ENCODE data around the gene INO80C.
"Not testable (repeated sequence)": the region's sequence is repeated elsewhere in the genome, so short reads cannot be mapped to it uniquely, and the experiment has no call there.

INO80C gene

DNA sequence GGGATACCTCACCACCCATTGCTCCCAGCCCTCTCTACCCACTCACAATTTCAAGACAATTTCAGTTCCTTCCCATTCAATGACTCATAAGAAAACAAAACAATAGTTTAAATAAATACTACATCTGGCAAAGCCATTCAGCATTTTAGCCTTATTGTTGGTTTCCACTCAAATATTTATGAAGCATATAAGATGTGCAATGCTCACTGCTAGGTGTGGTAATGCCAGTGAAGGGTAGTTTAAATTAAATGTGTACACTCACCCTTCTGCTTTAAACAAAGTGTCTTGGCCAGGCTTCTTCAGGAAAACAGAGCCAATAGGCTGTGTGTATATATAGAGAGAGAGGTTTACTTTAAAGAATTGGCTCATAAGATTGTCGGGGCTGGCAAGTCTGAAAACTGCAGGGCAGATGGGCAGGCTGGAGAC is 37.0 kb downstream of the INO80C start:
- DNase-seq (ENCODE audit: low spot score) = no peak

DNA sequence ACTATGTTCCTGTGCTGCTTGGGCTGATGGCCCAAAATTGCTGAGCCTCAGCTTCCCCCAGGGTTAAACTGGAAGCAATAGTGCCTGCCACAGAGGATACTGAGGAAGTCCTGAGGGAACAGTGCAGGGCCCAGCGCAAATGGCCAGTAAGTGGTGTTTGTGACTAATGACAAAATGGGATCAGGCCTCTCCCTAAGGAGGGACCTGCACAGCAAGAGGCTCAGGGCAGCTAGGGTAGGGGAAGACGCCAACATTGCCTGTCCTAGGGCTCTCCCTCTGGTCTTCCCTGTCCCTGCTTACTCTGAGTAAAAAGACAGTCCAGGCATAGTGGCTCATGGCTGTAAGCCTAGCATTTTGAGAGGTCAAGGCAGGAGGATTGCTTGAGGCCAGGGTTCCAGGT is 37.8 kb downstream of the INO80C start:
- no peak for DNase-seq (ENCODE audit: low spot score)

DNA sequence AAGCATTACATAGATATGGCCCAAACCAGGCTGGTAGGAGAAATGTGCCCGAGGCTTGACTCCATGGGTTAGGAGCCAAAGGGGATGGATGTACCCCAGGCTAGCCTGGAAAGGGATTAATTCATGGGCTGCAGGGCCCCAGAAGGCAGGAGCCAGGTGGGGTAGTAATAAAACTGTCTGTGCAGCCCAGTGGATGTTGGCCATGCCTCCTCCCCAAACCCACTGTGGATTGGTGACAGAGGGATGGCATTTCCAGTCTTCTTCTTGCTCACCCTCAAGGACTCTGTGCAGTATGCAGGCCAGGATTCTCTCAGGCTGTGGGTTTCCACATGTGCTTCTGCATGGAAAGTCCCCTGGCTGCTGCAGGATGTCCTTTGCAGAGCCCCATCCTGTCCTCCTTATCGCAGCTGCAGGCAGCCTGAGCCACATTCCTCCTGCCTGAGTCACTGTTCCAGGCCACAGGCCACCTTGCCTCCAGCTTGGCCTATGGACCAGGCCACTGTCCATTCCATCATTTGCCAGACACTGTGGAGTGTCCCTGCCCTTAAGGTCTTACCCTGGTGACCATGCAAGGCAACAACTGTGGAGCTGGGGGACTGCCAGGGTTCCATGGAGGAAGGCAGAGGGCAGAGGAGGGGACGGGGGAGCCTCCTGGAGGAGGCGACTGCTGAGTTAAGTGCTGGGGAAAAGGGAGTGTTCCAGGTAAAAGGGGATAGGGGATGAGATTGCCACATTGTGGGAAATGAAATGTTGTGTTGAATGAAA is 38.9 kb downstream of the INO80C start:
- DNase-seq (ENCODE audit: low spot score) = no peak

DNA sequence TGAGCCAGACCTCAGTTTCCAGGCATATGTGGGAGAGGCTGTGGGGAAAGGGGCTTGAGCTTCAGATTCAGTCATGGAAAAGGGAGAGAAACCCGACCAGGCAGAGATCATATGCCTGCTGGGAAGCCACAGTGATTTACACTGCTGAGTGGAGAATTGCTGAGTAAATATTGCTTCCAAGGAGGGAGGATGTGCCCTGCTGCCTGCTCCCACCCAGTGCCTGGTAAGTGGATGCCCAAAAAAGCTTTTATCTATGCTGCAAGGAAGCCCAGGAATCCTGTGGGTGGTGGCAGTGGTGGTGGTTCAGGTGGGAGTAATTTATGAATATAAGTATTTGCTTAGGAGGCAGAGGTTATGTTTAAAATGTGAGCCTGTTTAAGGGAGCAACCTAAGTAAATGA is 39.5 kb downstream of the INO80C start:
- DNase-seq (ENCODE audit: low spot score) = no peak

DNA sequence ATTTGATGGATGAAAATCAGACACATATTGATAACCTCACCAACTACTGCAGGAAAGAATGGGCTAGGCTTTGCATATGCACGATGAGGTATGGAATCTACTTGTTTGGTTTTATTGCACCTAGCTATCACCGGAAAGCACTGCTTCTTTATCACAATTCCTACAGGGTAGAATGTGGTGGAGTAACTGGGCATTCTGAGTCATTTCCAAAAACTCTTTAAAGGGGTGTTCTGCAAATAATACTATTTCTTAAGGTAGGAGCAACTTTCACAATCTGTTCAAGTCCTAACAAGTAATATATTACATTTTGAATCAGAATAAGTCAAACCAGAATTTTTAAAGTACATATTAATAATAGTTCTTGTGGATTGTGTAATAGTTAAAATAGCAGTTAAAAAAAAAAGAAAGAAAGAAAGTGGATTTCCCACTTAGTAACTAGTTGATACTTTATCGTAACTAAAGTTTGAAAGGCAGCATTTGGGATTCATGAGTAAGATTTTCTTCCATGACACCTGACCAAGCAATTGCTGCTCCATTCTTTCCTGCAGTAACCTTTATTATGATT is 40.5 kb downstream of the INO80C start:
- no peak for DNase-seq (ENCODE audit: low spot score)

DNA sequence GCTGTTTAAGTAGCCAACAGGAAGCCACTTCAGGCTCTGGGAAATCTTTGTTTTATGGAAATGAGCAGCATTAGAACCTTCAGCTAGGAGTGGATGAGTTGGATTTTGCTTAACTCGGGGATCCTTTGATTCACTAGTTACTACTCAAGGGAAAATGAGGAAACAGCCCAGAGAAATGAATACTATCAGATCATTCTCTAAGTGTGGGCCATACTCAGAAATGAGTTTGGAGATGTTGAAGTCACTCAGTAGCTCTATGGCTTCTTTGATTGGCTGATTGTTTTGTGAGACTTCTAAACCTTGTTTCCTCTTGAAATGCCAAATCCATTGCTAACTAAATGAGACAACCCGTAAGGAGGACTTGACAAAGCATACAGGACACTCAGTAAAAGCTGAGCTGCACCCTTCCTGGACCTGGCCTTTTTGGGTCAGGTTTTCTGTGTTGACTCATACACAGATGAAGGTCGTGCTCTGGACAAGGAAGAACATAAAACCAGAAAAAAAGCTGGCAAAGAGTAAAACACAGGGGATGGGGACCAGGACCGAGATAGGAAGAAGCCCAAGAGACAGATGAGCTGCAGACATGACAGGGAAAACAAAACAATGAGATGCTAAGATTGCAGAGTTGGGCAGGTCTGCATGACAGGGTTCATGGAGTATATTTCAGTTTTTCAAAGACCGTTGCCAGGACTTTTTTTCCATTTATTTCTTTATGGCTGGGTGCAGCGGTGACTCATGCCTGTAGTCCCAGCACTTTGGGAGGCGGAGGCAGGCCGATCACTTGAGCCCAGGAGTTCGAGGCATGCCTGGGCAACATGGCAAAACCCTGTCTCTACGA is 41.6 kb downstream of the INO80C start:
- DNase-seq (ENCODE audit: low spot score) = no peak

DNA sequence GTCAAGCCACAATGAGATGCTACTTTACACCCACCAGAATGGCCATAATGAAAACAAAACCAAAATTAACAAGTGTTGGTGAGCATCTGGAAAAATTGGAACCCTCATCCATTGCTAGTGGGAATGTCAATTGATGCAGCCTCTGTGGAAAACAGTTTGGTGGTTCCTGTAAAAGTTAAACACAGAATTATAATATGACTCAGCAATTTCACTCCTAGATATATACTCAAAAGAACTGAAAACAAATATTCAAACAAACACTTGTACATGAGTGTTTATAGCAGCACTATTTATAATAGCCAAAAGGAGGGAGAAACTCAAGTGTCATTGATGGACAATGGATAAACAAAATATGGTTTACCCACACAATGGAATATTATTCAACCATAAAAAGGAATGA is 43.0 kb downstream of the INO80C start:
- no peak for DNase-seq (ENCODE audit: low spot score)

DNA sequence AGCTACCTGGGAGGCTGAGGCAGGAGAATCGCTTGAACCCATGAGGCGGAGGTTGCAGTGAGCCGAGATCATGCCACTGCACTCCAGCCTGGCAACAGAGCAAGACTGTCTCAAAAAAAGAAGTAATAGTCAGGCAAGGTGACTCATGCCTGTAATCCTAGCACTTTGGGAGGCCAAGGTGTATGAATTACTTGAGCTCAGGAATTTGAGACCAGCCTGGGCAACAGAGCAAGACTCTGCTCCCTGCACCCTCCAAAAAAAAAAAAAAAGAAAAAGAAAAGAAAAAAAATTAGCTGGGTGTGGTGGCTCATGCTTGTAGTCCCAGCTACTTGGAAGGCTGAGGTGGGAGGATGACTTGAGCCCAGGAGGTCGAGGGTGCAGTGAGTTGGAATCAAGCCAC is 44.7 kb downstream of the INO80C start:
- DNase-seq (ENCODE audit: low spot score) = not testable (repeated sequence)

DNA sequence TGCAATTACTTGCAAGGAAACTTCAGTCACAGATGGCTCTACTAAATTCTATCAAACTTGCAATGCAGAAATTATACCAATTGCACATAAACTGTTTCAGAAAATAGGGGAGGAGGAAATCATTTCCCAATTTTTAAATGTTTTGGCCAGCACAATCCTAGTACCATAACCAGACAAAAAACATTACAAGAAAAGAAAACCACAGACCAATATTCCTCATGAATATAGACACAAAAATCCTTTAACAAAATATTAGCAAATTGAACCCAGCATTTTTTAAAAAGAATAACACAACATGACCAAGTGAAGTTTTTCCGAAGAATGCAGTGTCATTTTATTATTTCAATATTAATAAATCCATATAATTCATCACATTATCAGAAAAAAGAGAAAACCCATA is 45.8 kb downstream of the INO80C start:
- DNase-seq (ENCODE audit: low spot score) = no peak

DNA sequence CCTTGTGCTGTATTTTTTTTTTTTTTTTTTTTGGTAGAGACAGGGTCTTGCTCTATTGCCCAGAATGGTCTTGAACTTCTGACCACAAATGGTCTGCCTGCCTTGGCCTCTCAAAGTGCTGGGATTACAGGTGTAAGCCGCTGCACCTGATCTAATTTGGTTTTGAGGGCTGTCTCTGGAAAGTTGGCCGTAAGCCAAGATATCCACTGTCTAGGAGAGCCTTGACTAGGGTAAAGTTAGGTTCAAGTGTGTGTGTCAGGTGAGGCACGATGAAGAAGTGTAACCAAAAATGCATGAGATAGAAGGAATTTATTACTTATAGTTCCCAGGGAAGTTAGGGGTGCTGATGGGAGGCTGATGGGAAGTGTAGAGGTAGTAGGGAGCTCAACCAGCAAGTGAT is 46.7 kb downstream of the INO80C start:
- no peak for DNase-seq (ENCODE audit: low spot score)

DNA sequence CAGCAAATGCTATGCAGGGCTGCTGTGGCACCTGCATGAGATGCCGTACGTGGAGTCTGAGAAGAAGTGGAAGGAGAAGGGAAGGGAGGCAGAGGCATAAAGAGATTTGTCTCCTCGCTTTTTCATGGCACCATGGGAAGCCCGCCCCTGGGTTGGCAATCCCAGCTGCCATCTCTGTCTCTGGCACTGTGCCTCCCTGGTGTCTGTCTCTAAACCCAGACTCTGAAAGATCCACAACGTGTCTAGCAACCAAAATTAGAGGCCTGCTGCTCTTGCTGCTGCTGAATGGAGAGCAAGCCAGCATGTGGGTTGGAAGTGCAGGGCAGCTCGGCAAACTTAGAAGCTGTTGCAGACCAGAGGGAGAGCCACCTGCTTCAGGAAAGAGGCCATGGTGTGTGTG is 53.1 kb downstream of the INO80C start:
- no peak for DNase-seq (ENCODE audit: low spot score)

DNA sequence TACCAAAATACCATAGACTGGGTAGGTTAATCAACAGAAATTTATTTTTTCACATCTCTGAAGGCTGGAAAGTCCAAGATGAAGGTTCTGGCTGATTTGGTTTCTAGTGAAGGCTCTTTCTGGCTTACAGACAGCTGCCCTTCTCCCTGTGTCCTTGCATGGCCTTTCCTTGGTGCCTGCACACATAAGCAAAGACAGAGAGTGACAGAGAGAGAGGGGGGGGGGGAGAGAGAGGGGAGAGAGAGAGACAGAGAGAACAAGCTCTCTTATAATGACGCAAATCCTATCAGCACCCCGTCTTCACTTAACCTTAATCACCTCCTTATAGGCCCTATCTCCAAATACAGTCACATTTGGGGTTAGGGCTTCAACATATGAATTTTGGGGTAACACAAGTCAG is 53.9 kb downstream of the INO80C start:
- no peak for DNase-seq (ENCODE audit: low spot score)

DNA sequence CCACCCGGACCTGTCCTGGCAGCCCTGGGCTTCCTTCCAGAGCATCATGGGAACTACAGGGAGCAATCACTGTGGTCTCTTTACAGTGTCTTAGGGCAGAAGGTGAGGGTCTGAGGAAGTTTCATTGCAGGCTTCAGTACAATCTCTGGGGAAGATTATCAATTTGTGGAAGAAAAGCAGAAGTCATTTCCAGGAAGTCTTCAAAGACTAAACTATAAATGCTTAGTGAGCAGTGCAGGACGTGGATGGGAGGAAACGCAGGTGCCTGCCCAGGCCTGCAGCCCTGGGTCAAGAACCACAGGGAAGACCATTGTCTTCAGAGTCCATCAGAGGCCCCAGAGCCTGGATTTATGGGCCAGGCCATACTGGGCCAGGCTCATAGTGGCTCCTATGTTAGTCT is 54.3 kb downstream of the INO80C start:
- peak; percentile 26 for DNase-seq (ENCODE audit: low spot score)

DNA sequence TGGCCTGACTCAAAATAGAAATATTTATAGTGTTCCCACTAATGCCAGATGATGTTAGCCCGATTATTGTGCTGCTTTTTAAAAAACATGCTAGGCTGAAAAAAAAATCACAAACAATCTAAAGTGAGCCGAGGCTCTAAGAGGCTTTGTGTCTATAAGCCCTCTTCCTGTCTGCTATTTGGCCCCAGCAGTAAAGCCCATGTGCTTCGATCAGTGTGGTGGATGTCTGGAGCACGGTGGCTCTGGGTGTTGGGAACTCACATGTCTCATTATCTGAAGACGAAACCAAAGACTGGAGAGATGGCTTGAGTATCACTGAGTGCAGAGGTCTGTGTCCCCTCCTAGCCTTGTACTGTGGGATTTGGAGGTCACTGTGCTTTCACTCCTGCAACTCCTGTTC is 55.1 kb downstream of the INO80C start:
- no peak for DNase-seq (ENCODE audit: low spot score)

DNA sequence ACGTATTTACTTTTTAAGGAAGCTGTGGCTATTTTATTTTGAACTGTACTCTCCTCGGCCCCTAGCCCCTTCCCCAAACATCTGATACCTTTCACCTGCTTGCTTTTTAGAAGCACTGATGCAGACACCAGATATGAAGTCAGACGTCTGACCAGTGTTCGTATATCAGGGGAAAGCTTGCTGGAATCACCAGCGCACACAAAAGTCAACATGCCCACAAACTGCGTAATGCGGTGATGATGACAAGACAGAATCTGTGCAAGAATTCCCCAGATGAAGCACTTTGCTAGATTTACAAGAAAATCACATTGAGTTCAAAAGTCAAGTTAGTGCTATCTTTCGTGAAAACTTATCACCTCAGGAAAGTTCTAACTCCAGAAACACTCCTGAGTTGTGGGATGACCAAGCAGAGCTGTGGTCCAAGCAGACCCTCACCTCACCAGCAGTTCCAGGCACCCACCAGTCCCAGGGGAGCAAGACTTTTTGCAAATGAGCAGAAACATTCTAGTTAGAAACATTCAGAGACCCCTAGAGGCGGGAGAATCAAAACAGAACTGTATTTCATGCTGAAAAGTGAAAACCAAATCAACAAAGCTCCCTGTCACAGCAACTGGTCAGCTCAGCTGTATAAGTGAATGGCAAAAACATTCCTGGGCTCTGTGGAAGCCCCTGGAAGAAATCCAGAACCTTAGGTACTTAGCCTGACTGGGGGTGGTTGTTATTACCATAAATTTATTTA is 55.7 kb downstream of the INO80C start:
- no peak for DNase-seq (ENCODE audit: low spot score)

DNA sequence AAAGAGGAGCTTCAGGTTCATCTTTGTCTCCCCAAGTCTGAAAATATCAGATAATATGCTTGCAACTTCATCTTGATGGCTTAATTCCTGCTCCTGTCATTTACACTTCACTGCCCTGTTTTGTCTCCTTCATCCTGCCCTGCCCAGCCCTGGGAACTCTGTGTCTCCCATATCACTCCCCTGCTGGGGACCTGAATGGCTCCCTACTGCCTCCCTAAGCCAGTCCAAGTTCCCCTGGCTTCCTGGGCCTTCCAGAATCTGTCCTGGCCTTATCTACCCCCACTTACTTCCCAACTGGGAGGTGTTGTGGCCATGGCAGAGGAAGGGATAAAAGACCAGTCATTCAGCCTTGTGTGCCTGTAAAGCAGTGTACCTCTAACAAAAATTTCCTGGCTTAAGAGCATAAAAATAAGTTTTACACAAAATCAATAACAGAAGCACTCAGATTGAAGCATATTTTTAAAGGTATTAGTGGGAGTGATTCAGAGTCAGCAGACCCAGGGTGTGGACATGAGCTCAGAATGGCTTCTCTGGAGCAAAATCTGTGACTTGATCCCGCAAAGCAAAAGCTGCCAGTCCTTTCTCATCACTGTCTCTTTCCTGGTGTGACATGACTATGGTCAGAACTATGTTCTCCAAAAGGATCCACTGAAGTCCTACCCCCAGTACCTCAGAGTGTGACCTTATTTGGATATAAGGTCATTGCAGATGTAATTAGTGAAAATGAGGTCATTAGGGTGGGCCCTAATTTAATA is 59.1 kb downstream of the INO80C start:
- DNase-seq (ENCODE audit: low spot score) = no peak

DNA sequence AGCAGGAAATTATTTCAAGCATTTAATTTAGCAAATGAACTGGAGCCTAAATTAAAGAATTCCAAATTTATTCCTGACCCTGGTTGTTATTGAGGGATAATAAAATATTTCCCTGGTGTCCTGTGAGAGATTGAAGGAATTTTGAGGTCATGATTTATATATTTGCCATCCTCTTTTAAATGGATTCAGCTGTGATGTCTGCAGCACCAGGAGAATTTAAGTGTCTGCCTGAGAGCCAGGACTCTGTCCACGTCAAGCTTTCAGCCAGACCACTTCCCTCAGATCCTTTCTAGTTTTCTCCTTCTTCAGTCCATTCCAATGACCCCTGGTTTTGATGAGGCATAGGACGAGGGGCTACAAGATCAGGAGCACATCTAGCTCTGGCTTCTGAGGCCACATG is 59.9 kb downstream of the INO80C start:
- no peak for DNase-seq (ENCODE audit: low spot score)

DNA sequence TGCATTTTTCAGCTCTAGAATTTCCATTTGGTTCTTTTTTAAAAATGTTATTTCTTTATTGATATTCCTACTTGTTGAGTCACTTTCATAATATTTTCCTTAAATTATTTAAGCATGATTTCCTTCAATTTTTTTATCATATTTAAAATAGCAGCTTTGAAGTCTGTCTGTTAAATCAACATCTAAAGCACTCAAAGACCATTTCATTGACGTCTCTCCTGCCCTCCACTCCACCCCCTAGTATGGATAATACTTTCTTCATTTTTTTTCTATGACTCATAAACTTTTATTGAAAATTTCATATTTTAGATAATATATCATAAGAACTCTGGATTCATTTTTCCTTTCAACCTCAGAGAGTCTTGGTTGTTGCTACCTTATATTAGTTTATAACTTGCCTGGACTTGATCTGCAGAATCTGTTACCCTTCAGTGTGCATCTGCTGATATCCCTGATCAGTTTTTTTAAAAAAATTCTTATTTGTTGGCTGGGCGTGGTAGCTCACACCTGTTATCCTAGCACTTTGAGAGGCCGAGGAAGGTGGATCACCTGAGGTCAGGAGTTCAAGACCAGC is 61.6 kb downstream of the INO80C start:
- DNase-seq (ENCODE audit: low spot score) = no peak

DNA sequence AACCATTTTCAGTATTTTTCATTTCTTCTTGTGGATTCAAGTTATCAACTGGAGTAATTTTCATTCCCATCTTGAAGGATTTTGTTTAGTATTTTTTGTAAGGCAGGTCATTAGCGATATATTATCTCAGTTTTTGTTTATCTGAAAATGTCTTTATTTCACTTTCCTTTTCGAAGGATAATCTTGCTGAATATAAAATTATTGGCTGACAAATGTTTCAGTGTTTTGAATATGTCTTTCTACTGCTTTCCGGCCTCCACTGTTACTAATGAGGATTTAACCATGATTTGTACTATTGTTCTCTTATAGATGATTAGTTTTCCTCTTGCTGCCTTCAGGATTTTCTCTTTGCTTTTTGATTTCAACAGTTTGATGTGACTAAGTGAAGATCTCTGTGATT is 62.4 kb downstream of the INO80C start:
- DNase-seq (ENCODE audit: low spot score) = no peak

DNA sequence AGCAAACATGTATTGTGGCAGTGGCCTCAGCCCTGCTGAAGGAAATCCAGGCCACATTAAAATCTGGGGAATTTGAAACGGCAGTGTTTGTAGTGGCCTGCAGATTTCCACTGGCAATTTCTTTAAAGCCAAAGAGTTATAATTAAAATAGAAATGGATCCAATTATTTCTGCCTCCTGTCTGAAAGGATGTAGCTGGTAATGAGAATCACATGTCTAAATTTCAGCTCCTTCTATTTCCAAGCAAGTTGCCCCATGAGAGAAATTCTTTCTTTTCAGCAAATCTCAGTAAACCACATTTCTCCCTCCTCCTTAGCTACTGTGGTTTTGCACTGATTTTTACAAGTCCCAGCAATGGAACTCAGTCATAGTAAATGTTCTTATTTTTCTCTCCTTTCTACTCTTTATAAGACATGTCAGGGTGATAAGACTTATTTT is 65.2 kb downstream of the INO80C start:
- no peak for DNase-seq (ENCODE audit: low spot score)

DNA sequence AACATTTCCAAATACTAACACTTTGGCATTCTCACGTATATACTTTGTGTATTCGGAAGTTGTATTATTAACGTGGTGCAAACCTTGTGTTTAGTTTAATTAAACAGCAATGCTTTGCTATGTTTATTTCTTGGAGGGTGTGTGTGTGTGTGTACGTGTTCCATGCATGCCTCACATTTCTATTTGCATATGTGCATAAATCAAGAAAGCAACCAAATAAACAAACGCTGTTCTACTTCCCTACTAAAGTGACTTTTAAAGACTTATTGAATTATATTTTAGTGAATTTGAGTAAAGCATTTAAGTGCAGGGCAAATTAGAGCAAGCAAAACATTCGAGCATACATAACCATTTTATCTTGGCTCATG is 66.4 kb downstream of the INO80C start:
- no peak for DNase-seq (ENCODE audit: low spot score)
